ENCODE results near the gene BRIP1. TPM values are rescaled to one million over a fixed set of nuclear protein-coding genes. Genes with fewer than 3 reads are reported as not detected.

The BRIP1 gene
- total RNA-seq, 3 donors from 2014 or later: 0.89 to 7.4 (median 3.2) TPM

DNA sequence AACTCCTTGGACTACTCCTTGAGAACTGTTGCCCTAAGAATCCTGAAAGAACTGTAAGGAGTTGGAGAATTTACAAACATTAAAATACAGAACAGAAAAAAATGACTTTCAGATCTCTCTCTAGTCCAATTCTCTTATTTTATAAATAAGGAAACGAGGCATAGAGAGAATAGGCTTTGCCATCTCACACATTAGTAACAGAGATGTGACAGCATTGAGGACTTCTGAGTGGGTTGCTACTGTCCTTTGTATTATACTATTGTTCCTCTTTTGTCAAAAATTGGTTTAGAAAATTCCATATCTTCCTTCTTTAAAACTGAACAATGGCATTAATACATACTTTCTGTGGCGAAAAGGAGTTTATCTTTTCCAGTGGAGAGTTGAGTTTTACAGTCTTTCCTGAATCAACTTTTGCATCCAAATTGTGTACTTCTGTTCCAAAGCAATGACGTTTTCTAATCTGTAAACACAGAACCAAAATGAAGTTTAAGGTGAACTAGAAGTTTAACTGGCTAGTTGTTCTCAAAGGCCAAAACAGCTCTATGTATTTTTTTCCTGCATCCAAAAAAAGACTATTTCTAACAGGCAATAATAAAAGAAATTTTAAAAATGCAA, 16.5 kb downstream of the BRIP1 start:
- TF ChIP-seq CTCF (IDR thresholded peaks at IDR 0.05): no peak
- intact Hi-C loops (cut with DNase I, micrococcal nuclease): no loop called here

GRCh38 chr17:61846088-61846487, 17.2 kb downstream of the BRIP1 start:
- no peak for TF ChIP-seq CTCF (IDR thresholded peaks at IDR 0.05)
- Histone ChIP-seq H3K9me3 (no peaks in the 10 kb centered on the region), H3K4me3 (no peak overlapping the region), H3K36me3 (ENCODE audit: low read depth) (no peaks in the 10 kb centered on the region), H3K4me1 (ENCODE audit: low read depth) (no peaks in the 10 kb centered on the region)
- no peak for ATAC-seq
- intact Hi-C loops (cut with DNase I, micrococcal nuclease): no loop called here
- no peak for DNase-seq

More for the DNA sequence above, 16.5 kb downstream of the BRIP1 start:
- Histone ChIP-seq H3K4me3 (no peak overlapping the region), H3K36me3 (ENCODE audit: low read depth) (no peaks in the 10 kb centered on the region), H3K9me3 (no peaks in the 10 kb centered on the region), H3K4me1 (ENCODE audit: low read depth) (no peaks in the 10 kb centered on the region)
- ATAC-seq: no peak
- DNase-seq: no peak

DNA sequence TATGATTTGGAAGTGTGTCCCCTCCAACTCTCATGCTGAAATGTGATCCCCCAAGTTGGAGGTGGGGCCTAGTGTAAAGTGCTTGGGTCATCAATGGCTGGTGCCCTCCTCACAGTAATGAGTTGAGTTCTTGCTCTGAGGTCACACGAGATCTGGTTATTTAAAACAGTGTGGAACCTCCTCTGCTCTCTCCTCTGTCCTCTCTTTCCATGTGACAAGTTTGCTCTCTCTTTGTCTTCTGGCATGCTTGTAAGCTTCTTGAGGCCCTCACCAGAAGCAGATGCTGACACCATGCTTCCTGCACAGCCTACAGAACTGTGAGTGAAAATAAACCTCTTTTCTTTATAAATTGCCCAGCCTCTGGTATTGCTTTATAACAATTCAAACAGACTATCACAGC, 19.9 kb downstream of the BRIP1 start:
- Histone ChIP-seq H3K4me1 (ENCODE audit: low read depth) (no peaks in the 10 kb centered on the region), H3K9me3 (no peaks in the 10 kb centered on the region), H3K4me3 (no peak overlapping the region), H3K36me3 (ENCODE audit: low read depth) (no peaks in the 10 kb centered on the region)
- TF ChIP-seq CTCF (IDR thresholded peaks at IDR 0.05): no peak
- intact Hi-C loops (cut with DNase I, micrococcal nuclease): no loop called here
- ATAC-seq (no peak), DNase-seq (no peak)

GRCh38 chr17:61842899-61843298, 20.4 kb downstream of the BRIP1 start:
- DNase-seq (no peak), ATAC-seq (no peak)
- Histone ChIP-seq H3K4me3 (no peak overlapping the region), H3K9me3 (no peaks in the 10 kb centered on the region), H3K36me3 (ENCODE audit: low read depth) (no peaks in the 10 kb centered on the region), H3K4me1 (ENCODE audit: low read depth) (no peaks in the 10 kb centered on the region)
- intact Hi-C loops (cut with DNase I, micrococcal nuclease): no loop called here
- TF ChIP-seq CTCF (IDR thresholded peaks at IDR 0.05): no peak

DNA sequence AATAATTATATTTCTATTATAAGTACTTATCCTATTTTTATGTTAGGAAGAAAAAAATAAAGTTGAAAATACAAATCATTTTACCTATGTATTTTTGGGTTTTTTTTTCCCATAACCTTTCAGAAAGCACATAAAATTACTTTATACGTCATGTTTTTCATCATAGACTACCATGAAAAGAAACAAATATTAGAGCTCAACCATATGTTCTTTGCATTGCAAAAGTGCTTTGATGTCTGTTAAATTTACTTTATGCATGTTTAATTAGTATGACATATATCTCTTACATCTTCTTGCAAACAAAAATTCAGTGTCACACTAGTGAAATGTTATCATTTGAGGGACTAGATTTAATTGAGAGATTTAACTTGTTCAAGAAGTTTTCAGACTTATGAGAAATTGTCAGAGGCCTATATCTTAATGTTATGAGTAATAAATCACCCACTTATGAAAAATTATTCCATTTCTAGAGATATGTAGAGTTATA, 24.0 kb downstream of the BRIP1 start:
- Histone ChIP-seq H3K4me1 (ENCODE audit: low read depth) (no peaks in the 10 kb centered on the region), H3K4me3 (no peak overlapping the region), H3K36me3 (ENCODE audit: low read depth) (no peaks in the 10 kb centered on the region), H3K9me3 (no peaks in the 10 kb centered on the region)
- ATAC-seq (no peak), DNase-seq (no peak)
- intact Hi-C loops (cut with DNase I, micrococcal nuclease): loop anchor here (10.0 kb wide), 2 partner anchors 205 to 425 kb away; no protein-coding TSS in a partner anchor
- TF ChIP-seq CTCF (IDR thresholded peaks at IDR 0.05): no peak

Measured in mucosa of descending colon (tissue), 3 donors.